Prostate gland (tissue), 2 donors: ENCODE results near the gene CYP26A1.

Experiments
- POLR2A ChIP-seq: fragments of 450-650 bp; IDR thresholded peaks from one replicate; pipeline ENCODE4 v1.6.1; 2016; ENCODE audit warnings: antibody characterized with exemption, mild to moderate bottlenecking
- TF ChIP-seq, protein P1 (sequence below), 4 experiments: fragments of 200-600 bp in 2 of 4; fragments of 450-650 bp in 2 of 4; sonication (generic) in 2 of 4; IDR thresholded peaks; 1 replicate in 3 of 4; 2 replicates in 1 of 4; pipeline ENCODE4 v1.5.1; 2016 to 2019; ENCODE audit warnings: antibody characterized with exemption in 4 of 4, mild to moderate bottlenecking in 2 of 4, moderate library complexity in 2 of 4

DNA sequence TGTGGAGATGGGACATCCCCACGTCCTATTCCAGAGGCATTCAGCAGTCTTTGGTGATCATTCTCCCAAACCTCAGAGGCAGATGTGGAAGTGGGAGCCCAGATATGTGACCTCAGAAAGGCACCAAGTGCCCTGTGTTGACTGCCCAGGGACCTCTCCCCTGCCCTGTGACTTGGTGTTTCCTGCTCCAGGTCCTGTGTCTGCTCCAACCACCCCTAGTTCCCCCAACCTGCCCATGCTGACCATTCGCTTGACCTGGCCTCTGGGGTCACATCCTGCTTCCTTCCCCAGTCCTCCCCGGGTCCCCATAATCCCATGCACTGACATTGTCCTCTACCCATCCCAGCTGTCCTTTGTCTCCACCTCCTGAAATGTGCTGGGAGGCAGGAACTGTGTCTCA, 7.6 kb downstream of the CYP26A1 start:
- TF ChIP-seq, protein P1, sequence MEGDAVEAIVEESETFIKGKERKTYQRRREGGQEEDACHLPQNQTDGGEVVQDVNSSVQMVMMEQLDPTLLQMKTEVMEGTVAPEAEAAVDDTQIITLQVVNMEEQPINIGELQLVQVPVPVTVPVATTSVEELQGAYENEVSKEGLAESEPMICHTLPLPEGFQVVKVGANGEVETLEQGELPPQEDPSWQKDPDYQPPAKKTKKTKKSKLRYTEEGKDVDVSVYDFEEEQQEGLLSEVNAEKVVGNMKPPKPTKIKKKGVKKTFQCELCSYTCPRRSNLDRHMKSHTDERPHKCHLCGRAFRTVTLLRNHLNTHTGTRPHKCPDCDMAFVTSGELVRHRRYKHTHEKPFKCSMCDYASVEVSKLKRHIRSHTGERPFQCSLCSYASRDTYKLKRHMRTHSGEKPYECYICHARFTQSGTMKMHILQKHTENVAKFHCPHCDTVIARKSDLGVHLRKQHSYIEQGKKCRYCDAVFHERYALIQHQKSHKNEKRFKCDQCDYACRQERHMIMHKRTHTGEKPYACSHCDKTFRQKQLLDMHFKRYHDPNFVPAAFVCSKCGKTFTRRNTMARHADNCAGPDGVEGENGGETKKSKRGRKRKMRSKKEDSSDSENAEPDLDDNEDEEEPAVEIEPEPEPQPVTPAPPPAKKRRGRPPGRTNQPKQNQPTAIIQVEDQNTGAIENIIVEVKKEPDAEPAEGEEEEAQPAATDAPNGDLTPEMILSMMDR (IDR thresholded peaks at IDR 0.05) = no peak
- no peak for TF ChIP-seq POLR2A
